ELR (cell line): Measurements from ENCODE around the gene TMEM255B.
A peak's percentile ranks its signal among the peaks of the same experiment; 100 is the strongest.

Experiments
- DNase-seq: peaks from one replicate; pipeline ENCODE4 v3.0.0-alpha.2; 2015; ENCODE audit warnings: low read depth

TMEM255B gene

DNA sequence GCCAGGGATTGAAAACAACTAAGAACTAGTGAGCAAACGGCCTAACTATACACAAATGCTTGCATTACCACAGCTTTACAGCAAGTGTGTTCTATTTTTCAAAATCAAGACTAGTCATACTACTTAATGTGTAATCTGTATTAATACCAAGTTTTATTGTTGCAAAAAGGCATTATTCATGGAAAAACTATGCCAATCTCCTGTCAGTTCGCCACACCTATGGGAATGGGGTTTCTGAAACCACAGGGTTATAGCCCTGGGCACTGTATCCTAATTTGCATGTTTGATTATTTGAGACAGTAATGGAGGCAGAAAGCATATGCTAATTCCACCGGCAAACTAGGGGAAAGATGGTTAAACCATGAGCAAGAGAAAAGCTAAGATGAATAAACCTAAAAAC lies 90.5 kb downstream of the TMEM255B start:
- peak; percentile 69 for DNase-seq

DNA sequence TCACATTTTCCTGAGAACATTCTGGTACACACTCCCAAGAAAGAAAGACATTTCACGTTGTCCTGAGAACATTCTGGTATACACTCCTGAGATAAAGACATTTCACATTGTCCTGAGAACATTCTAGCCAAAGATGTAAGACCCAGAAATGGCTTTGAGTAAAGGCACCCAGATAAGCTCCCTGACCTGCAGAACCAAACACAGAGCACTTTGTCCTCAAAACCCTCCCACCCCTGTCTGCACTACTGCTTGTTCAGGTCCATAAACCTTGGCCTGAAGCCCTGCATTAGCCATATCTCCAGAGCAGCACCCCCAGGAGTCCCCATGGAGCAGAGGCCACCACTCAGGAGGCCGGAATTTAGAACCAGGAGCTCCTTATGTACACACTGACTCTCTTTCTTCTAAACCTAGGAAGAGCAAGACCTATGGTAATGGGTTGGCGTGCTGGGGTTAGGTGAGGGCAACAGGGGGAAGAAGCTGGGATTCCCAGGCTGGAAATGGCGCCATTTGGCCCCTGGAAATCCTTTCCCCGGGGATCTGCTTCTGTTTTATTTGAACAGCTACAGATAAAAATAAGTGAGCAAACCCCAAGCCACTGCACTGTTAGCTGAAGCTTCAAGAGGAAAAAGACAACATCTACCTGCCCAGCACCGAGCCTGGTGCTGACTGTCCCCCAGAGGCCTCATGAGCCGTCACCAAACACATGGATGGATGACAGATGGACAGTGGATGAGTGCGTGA lies 91.1 kb downstream of the TMEM255B start:
- no peak for DNase-seq

DNA sequence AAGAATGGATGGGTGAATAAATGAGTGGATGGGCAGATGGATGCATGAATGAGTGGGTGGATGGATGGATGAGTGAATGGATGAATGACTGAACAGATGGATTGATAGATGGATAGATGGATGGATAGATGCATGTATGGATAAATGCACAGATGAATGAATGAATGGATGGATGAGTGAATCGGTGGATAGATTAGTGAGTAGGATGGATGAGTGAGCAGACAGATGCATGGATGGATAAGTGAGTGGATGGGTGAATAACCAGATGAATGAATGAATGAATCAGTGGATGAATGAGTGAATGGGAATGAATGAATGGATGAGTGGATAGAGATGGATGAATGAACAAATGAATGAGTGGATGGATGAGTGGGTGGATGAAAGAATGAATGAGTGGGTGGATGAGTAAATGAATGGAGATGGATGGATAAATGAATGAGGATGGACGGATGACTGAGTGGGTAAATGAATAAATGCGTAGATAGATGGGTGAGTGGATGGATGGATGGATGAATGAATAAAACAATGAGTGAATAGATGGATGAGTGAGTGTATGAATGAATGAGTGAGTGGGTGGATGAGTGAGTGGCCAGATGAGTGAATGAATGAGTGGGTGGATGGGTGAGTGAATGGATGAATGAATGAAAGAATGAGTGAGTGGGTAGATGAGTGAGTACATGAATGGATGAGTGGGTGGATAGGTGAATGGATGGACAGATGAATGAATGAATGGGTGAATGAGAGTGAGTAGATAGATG lies 91.9 kb downstream of the TMEM255B start:
- DNase-seq = no peak

DNA sequence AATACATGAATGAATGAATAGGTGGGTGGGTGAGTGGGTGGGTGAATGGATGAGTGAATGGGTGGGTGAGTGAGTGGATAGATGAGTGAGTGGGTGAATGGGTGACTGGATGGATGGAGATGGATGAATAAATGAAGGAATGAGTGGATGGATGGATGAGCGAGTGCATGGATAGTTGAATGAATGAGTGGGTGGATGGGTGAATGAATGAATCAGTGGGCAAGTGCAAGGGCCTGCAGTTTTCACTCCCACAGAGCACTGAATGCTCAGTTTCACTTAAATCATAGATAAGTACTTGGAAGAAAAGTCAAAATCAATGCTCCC lies 92.4 kb downstream of the TMEM255B start:
- DNase-seq = no peak

DNA sequence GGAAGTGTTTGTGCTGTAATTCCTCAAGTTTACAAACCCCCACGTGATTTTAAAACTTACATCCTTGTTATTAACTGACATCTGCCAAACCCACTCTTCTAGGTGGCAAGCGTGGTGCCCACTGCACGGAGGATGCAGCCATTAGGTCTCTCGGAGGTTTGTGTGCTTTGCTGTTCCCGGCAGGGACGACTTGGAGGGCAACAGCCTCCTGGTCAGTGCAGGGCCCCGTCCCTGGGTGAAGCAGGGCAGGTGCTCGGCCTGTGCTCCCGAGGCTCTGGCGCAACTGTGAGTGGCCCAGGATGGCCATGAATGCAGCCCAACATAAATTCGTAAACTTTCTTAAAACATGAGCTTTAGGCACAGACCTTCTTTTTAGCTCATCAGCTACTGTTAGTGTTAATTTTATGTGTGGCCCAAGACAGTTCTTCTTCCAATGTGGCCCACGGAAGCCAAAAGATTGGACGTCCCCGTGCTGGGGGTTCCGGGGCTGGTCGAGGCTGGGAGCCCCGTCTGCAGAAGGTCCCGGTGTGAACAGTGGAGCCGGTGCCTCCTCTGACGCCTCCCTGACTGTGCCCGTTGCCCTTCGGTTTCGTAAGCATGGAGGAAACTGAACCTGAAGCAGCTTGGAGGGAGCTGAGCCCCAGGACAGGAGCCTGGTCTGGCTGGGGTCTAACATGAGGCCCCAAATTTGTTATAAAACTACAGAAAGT lies 93.0 kb downstream of the TMEM255B start:
- DNase-seq = no peak

DNA sequence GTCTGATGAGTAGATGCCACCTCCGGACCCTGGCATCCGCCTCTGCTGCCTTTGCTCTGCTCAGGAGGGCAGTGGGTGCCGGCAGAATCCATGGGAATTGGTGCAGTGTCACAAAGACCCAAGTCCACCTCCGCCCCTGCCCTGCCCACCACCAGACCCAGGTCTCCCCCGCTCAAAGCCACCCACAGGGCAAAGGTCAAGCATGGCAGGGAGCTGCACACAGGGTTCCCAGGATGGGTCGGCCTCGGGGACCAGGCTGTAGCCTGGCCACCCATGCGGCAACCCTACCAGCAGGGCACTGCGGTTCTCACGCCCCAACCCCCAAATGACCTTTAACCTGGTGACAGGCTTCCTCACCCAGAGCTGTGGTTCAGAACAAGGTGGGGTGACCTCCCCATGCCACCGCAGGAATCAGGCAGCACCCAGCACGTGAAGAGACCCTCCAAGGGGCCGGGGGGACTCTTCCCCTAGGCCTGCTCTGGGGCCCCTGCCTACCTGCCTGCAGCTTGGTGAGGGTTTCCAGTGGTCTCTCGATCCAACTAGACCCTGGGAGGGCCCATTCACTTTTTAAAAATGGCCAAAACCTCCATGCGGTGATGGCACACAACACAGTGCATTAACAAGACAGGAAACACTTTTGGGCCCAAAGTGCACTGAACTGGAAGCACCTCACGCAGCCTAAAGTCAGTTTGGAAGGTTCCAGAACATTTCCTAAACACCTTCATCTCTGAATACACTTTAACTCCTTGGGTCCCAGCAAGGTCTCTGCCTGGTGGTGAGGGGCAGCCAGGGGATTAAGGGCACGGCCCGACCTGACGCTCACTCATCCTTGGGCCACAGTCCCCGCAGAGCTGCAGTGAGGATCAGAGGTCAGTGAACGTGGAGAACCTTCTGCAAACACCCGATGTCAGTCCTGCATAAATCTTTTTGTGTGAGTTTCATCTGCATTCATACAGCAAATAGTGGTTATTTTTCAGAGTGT lies 93.8 kb downstream of the TMEM255B start:
- DNase-seq = no peak

DNA sequence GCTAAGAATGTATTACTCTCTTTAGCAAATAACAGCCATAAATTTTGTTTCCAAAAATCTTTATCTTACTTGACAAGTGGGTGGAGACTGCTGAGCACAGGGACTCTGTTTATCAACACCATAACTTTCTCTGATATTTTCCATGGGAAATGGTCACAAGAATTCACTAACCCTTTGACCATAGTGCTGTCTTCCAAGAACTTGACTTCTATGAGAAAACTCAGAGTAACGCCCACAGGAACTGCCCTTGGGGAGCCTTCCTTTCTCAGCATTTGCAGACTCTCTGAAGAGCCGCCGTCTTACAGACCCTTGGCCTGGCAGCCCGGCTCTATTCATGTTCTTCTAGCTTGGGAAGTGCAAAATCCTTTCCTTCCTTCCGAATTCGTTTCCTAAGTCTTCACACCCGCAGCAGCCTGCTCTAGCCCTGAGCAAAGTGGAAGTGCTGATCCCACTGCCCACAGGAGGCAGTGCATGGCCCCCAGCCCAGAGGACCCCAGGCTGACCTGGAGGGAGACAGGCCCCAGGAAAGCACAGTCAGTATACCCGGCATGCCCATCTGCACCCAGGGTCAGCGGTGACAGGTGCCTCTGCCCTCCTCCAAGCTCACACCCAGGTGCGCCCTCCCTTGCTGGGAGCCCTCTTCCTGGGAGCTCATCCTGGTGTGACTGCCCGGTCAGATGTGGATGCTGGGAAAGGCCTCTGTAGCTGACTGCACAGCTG lies 94.7 kb downstream of the TMEM255B start:
- no peak for DNase-seq

DNA sequence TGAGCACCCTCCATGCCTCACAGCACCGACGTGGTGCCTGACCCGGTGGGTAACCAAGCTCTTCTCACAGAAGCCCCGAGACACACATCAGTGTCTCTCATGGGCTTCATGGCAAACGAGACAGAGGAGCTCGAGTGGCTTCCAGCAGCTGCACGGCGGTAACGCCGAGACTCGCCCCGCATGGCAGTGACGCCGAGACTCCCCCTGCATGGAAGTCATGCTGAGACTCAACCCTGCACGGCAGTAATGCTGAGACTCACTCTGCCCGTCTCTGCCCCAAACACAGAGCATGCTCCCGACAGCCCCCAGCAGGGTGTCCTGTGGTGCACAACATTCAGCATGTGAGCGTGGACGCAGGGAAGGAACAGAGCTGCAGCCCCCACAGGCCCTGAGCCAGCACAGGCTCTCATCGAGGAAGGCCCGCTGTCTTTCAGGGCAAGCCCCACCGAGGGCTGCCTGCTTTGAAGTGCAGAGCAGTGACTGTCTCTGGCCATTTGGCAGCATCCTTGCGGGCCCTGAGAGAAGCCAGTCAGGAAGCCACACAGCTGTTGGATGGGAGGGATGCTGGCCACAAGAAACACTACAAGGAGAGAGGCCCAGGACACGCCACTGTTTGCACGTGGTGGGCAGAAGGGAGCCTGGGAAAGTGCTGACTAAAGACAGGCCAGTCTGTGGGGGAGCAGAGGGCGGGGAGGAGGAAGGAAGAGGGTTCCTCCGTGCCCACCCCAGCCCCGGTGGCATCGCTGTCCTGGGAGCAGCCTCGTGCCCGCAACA lies 95.4 kb downstream of the TMEM255B start:
- no peak for DNase-seq

DNA sequence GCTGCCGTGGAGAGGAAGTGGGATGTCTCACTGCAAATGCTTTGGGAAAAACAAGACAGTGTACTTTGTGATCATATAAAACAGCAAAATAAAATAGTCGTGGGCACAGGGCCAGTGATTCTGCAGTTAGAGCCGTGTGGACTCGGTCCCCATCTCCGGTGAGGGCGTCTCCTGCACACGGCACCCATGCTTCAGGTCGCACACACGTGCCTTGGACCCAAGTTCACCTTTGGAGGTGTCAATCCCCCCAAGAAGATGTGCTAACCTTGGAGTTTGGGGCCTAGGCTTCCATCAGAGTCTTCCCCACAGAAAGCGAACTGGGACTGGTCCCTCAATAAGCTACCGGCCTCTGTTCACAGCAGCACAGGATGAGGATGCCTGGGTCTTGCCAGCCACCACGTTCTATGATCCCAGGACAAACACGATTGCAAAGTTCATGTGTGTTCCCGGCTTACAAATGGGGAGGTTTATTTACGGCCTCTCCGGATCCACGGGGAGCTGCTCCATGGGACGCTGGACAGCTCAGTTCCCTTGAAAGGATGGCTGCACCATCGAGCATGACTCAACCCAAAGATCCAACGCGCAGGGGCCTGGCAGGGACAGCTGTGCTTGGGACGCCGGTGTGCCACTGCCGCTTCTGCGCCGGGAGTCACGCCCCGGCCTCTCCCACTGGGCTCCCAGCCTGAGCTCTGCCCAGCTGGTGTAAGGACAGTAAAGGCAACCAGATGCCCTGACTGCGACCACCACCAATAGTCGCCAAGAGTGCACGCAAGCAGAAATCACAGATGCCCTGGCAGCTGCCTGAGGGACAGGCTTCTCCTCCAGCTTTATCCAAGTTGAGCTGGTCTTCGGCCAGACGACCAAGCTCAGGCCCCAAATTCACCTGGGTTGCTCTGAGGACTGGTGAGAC lies 96.2 kb downstream of the TMEM255B start:
- no peak for DNase-seq

DNA sequence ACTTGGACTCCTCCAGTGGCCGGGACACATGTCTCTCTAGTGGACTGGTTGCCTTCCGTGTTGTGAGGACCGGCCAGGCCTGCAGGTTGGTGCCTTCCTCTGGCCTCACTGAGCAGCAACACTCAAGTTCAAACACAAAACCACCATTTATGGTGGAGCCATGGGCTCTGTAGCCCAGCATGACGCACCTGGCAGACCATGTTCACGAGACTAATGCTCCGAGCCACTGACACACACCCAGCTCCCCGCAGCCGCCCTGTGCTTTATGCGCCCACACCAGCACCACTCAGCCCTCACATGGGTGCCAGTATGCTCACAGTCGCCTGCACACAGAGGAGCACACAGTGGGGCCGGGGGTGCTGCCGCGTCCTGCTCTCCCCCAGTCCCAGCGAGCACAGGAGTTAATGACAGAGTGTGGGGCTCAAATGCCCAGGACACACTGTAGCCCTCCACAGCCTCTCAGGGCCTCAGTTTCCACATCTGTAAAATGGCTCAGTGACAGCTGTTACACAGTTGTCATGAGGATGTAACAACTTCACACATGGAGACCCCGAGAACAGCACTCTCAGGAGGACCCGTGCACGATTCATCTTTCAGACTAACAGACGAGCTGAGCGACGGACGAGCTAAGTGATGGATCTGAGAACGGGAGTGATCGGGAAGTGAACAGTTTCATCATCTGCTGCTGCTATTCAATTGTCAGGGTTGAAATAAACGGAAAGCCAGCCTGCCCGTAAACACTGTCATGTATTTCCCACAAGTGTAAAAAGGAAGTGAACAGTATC lies 97.1 kb downstream of the TMEM255B start:
- DNase-seq = no peak

DNA sequence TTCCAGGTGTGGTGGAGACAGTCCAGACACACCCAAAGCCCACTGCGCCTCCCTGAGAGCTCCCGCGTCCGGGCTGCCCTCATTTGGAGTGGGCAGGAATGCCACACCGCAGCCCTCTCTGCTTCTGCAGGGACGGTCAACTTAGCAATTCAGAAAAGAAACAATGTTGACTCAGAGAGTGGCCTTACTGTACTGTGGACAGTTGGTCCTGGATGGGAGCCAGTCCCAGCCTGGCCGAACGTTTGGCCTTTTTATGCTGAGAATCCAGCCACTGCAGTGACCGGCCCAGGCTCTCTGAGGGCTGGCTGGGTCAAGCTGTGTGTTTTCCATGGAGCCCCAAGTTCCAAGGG lies 97.7 kb downstream of the TMEM255B start:
- DNase-seq = peak; percentile 81

DNA sequence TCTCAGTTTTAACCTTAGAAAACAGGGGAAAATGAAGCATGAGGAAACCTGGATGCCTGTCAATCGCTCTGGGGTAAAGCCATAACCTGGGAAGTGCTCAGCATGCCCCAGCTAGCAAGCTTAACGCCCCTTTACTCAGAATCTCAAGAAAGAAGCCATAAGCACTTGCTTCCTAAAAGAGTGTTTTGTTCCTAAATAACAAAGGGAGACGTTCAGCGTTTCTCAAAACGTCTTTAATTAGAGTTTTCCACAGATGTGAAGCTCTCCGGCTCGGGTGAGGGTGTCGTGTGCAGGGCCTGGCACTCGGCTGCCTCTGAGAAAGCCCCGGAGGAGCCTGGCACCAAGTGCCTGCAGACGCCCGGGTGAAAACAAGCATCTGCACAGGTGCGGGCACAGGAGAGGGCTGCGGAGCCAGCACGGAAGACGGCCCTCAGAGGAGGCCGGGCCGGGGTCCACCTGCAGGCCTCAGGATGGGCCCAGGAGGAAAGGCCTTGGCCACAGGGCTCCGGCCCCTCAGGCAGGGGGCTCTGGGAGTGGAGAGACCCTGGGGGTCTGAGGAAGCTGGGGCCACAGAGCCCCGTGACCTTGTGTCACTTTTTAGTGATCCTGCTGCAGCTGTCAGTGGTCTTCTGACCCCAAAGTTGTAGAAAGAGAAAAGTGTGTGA lies 98.6 kb downstream of the TMEM255B start:
- DNase-seq = no peak

DNA sequence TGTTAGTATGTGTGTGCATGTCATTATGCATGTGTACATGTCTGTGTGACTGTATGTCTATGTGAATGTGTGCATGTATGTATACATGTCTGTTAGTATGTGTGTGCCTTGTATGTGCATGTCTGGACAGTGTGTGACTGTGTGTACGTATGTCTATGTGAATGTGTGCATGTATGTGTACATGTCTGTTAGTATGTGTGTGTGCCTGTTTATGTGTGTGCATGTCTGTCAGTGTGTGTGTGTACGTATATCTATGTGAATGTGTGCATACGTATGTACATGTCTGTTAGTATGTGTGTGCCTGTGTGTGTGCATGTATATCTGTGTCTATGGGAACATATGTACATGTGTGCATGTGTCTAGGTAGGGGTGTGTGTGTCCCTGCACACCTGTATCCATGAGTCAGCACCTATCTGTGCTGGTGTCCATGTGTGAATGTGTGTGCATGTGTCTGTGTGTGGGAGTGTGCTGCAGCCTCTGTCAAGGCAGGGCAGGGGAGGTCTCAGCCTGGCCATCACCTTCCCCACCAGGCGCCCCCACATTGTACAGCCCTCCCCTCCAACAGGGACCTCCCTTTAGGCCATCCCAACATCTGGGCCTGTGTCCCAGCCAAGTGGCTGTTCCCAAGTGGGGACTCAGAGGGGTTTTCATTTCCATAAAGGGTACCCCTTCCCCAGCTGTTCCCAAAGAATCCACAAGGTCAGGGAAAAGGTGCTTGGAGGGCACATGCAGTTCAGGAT lies 100.5 kb downstream of the TMEM255B start:
- DNase-seq = no peak

DNA sequence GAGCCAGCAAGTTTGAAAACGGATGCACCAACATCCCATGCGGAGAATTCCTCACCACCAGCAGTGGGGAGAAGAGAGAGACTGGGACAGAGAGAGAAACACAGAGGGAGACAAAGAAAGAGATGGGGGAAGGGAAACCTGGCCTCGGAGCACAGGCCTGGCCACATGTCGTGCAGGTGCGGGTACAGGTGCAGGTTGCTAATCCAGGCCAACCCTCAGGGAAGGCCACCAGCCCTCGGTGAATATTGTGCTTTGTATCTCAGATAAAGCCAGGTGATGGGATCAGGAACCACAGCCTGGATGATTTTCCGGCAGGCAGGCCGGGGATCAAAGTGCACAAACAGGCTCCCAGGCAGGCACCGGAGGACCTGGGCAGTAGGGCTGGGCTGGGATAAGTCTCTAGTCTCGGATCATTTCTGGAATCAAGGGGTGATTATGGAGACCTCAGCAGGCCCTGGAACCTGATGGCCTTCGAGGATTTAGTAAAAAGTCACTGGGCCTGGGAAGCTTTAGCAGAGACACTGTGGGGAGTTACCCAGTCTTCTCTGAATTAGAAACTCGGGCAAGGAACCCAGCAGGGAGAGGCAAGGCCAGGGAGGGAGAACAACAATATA lies 101.1 kb downstream of the TMEM255B start:
- no peak for DNase-seq

DNA sequence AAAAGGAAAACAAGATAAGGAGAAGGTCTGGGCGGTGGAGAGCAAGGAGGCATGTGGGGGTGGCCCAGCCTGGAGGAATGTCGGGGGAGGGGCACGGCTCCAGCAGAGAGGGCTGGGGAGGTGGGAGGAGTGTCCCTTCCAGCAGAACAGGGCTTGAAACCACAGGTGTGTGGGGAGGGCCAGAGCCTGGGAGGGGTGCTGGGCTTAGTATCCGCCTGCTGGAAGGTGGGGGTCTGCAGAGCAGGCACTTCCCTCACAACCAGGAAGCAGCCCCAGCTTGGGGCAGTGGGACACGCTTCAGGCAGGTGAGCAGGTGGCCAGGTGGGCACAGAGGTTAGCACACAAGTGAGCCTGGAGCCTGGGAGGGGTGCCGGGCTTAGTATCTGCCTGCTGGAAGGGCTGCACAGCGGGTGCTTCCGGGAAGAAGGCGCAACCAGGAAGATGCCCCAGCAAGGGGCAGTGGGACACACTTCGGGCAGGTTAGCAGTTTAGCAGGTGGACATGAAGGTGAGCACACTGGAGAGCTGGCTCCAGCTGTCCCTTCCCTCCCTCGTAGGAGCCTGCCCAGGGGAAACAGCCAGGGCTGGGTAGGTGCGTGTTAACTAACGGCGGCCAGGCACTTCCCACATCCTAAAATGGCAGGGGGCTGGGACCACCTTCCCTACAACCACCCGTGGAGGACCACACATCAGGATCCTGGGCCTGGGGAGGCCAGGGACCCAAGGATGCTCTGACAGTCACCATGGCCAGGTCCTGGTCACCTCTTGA lies 101.8 kb downstream of the TMEM255B start:
- DNase-seq = no peak

DNA sequence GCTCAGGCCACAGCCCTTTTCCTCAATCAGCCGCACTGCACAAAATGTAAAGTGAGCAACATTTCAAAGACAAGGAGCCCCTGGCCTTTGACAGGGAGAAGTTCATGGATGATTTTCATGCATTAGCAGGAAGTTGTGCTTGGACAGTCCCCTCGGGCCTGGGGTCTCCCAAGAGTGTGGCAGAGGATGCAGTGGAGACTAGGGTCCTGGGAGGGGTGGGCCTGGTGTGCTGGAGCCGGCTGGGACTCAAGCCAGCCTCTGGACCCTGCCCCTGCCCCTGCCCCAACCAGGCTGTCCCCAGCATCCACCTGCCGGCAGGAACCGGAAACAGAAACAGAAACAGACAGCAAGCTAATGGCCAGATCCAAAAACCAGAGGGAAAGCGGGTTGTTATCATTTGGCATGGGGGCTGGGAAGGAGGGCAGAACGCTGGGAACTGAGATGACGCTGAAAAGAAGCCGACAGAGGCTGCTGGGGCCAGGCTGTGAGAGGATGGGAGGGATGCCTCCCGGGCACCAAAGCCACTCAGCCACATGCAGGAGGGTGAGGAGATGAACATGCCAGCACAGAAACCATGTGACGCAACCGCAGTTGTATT lies 102.5 kb downstream of the TMEM255B start:
- peak; percentile 73 for DNase-seq
